HUDEP-2 (cell line): ENCODE data around the gene CYP2D6.
"Not testable (repeated sequence)": the region's sequence is repeated elsewhere in the genome, so short reads cannot be mapped to it uniquely, and the experiment has no call there.

ENCODE experiments used
- DNase-seq, 76 experiments: peaks; one replicate each; lab custom pipeline; 2025; ENCODE audit not compliant: unreplicated experiment in 76 of 76; lab: John Stamatoyannopoulos, UW

Gene CYP2D6

GRCh38 chr22:42158456-42159132, 28.0 kb upstream of the CYP2D6 start:
- DNase-seq = no peak

DNA sequence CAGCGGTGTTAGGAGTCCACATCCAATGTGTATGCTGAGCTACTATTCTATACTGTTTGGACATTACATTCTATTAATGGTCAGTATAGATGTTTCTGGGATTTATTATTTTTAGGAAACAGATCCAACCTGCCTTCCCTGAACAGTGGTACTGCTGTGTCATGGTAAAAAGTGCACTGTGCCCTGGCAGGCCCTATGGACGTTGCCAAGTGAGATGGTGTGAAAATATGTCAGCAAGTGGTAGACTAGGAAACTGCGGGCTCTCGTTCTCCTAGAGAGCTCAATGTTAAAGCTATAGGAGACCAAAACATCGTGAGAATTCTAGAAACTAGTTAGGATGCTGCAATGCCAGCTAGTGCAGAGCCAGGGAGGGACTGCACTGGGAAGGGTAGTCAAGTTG, 26.0 kb upstream of the CYP2D6 start:
- DNase-seq = no peak

GRCh38 chr22:42156121-42156520, 25.5 kb upstream of the CYP2D6 start:
- DNase-seq = no peak

- no peak for DNase-seq
Observed at GRCh38 chr22:42155053-42155543, 24.5 kb upstream of the CYP2D6 start.

- DNase-seq = no peak
Observed at GRCh38 chr22:42154293-42155052, 23.9 kb upstream of the CYP2D6 start.

DNA sequence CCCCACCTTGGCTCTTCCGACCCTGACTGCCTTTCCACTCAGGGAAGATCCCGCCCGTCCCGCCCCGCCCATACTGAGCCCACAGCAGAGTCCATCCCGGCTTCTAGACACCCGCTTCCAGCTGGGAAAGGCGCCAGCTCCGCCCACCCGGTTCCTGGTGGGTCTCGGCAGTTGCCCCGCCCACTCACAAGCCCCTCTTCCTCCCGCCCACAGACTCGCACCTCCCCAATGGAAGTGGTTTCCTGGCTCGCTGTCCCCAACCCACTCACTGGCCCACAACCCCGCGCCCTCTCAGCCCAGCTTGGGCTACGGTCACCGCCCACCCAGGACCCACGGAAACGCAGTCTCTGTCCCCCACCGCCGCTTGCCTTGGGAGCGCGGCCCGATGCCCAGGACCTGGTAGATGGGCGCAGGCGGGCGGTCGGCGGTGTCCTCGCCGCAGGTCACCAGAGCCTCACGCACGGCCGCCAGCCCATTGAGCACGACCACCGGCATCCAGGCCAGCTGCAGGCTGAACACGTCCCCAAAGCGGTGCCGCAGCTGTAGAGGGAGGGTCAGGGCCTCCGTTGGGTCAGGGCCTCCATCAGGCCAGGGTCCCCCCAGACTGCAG, 22.2 kb upstream of the CYP2D6 start:
- no peak for DNase-seq

- no peak for DNase-seq
Observed at GRCh38 chr22:42151924-42152635, 21.5 kb upstream of the CYP2D6 start.

- DNase-seq = no peak
Observed at GRCh38 chr22:42150727-42151590, 20.3 kb upstream of the CYP2D6 start.

- not testable (repeated sequence) for DNase-seq
Observed at GRCh38 chr22:42149798-42150197, 19.2 kb upstream of the CYP2D6 start.

DNA sequence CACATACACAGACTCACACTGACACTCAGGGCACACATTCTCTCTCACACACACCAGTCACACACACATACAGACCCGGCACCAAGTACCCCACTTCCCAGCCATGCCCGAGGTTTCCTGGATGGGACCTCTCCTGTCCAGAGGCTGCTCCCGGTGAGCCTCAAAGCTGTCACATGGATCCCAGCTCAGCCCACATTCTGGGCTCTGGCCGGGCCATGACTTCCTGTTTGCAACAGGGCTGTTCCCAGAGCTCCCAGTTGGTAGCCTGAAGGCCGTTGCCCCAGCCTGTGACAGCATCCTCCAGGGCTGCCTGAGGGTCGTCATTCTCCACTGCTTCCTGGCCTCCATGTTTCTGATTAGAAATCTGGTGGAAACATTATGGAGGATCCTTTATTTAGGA, 14.6 kb upstream of the CYP2D6 start:
- DNase-seq = no peak

GRCh38 chr22:42143859-42144822, 13.5 kb upstream of the CYP2D6 start:
- not testable (repeated sequence) for DNase-seq

GRCh38 chr22:42142771-42143461, 12.3 kb upstream of the CYP2D6 start:
- no peak for DNase-seq

DNA sequence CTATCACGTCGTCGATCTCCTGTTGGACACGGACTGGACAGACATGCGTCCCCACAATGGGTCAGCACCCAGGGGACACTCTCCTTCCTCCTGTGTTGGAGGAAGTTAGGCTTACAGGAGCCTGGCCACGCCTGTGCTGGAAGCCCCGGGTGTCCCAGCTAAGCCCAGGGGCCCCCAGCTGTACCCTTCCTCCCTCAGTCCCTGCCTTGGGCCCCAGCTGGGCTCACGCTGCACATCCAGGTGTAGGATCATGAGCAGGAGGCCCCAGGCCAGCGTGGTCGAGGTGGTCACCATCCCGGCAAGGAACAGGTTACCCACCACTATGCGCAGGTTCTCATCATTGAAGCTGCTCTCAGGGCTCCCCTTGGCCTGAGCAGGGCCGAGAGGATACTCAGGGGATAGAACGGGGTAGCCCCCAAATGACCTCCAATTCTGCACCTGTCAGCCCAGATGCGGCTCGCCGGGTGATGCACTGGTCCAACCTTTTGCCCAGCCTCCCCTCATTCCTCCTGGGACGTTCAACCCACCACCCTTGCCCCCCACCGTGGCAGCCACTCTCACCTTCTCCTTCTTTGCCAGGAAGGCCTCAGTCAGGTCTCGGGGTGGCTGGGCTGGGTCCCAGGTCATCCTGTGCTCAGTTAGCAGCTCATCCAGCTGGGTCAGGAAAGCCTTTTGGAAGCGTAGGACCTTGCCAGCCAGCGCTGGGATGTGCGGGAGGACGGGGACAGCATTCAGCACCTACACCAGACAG, 10.9 kb upstream of the CYP2D6 start:
- DNase-seq = not testable (repeated sequence)

- not testable (repeated sequence) for DNase-seq
Observed at GRCh38 chr22:42140153-42140552, 9.5 kb upstream of the CYP2D6 start.

GRCh38 chr22:42139508-42139907, 8.9 kb upstream of the CYP2D6 start:
- DNase-seq = not testable (repeated sequence)

- DNase-seq = no peak
Observed at GRCh38 chr22:42138972-42139371, 8.4 kb upstream of the CYP2D6 start.

- DNase-seq = no peak
Observed at GRCh38 chr22:42138122-42138770, 7.6 kb upstream of the CYP2D6 start.
